HEK293 (cell line): ENCODE results near the gene ZGLP1.

Experiments
- ATF2 ChIP-seq: fragments of 450-650 bp; formaldehyde crosslinking; IDR thresholded peaks from 2 replicates; pipeline ENCODE4 v1.5.1; 2016; ENCODE audit warnings: missing biosample characterization, missing genetic modification characterization, low read depth
- EGR2 ChIP-seq: fragments of 450-650 bp; formaldehyde crosslinking; IDR thresholded peaks from 2 replicates; pipeline ENCODE4 v1.5.1; 2016; ENCODE audit warnings: low read depth, missing biosample characterization, missing genetic modification characterization
- GFI1B ChIP-seq: fragments of 450-650 bp; formaldehyde crosslinking; IDR thresholded peaks from 2 replicates; pipeline ENCODE4 v1.5.1; 2016; ENCODE audit warnings: missing biosample characterization, missing genetic modification characterization
- GLI4 ChIP-seq: fragments of 450-650 bp; formaldehyde crosslinking; IDR thresholded peaks from 2 replicates; pipeline ENCODE4 v1.5.1; 2016; ENCODE audit warnings: missing biosample characterization, missing genetic modification characterization
- KLF1 ChIP-seq: fragments of 450-650 bp; formaldehyde crosslinking; IDR thresholded peaks from 2 replicates; pipeline ENCODE4 v1.5.1; 2016; ENCODE audit warnings: missing biosample characterization, missing genetic modification characterization
- KLF7 ChIP-seq: fragments of 450-650 bp; formaldehyde crosslinking; IDR thresholded peaks from 2 replicates; pipeline ENCODE4 v1.5.1; 2016; ENCODE audit warnings: missing biosample characterization, missing genetic modification characterization, borderline replicate concordance
- PRDM10 ChIP-seq: fragments of 450-650 bp; formaldehyde crosslinking; IDR thresholded peaks from 2 replicates; pipeline ENCODE4 v1.5.1; 2016; ENCODE audit warnings: missing biosample characterization, missing genetic modification characterization
- PRDM2 ChIP-seq: fragments of 450-650 bp; formaldehyde crosslinking; IDR thresholded peaks from 2 replicates; pipeline ENCODE4 v1.5.1; 2016; ENCODE audit warnings: missing biosample characterization, missing genetic modification characterization, borderline replicate concordance
- SCRT2 ChIP-seq: fragments of 450-650 bp; formaldehyde crosslinking; IDR thresholded peaks from 2 replicates; pipeline ENCODE4 v1.5.1; 2016; ENCODE audit warnings: missing biosample characterization, missing genetic modification characterization
- SP7 ChIP-seq: fragments of 450-650 bp; formaldehyde crosslinking; IDR thresholded peaks from 2 replicates; pipeline ENCODE4 v1.5.1; 2016; ENCODE audit warnings: missing biosample characterization, missing genetic modification characterization
- ZNF274 ChIP-seq, 2 experiments: fragments of 200-500 bp in 1 of 2; fragments of 450-650 bp in 1 of 2; sonication (Bioruptor generic) in 1 of 2; formaldehyde crosslinking in 1 of 2; IDR thresholded peaks; 2 replicates each; pipeline versions ENCODE4 v1.5.1 to v1.6.1; 2014 to 2016; ENCODE audit warnings: borderline replicate concordance in 1 of 2, inconsistent platforms in 1 of 2, low read length in 1 of 2, missing biosample characterization in 1 of 2, missing genetic modification characterization in 1 of 2
- ZNF354C ChIP-seq: fragments of 450-650 bp; formaldehyde crosslinking; IDR thresholded peaks from 2 replicates; pipeline ENCODE4 v1.5.1; 2016; ENCODE audit warnings: missing biosample characterization, missing genetic modification characterization, low read depth, borderline replicate concordance
- ZNF514 ChIP-seq: fragments of 450-650 bp; formaldehyde crosslinking; IDR thresholded peaks from 2 replicates; pipeline ENCODE4 v1.5.1; 2016; ENCODE audit warnings: missing biosample characterization, missing genetic modification characterization
- ZNF558 ChIP-seq: fragments of 450-650 bp; formaldehyde crosslinking; IDR thresholded peaks from 2 replicates; pipeline ENCODE4 v1.5.1; 2016; ENCODE audit warnings: missing biosample characterization, missing genetic modification characterization
- ZNF600 ChIP-seq: fragments of 450-650 bp; formaldehyde crosslinking; IDR thresholded peaks from 2 replicates; pipeline ENCODE4 v1.5.1; 2016; ENCODE audit warnings: missing biosample characterization, missing genetic modification characterization
- ZNF624 ChIP-seq: fragments of 450-650 bp; formaldehyde crosslinking; IDR thresholded peaks from 2 replicates; pipeline ENCODE4 v1.5.1; 2017; ENCODE audit warnings: missing biosample characterization, missing genetic modification characterization
- ZNF692 ChIP-seq: fragments of 450-650 bp; formaldehyde crosslinking; IDR thresholded peaks from 2 replicates; pipeline ENCODE4 v1.5.1; 2016; ENCODE audit warnings: missing biosample characterization, missing genetic modification characterization
- ZNF76 ChIP-seq: fragments of 450-650 bp; formaldehyde crosslinking; IDR thresholded peaks from 2 replicates; pipeline ENCODE4; 2016; ENCODE audit warnings: low read depth, missing biosample characterization, missing genetic modification characterization, borderline replicate concordance
- ZNF777 ChIP-seq: fragments of 450-650 bp; formaldehyde crosslinking; IDR thresholded peaks from 2 replicates; pipeline ENCODE4 v1.5.1; 2017; ENCODE audit warnings: missing biosample characterization, missing genetic modification characterization, borderline replicate concordance
- ZNF837 ChIP-seq: fragments of 450-650 bp; formaldehyde crosslinking; IDR thresholded peaks from 2 replicates; pipeline ENCODE4 v1.5.1; 2016; ENCODE audit warnings: missing biosample characterization, missing genetic modification characterization
- ZSCAN4 ChIP-seq: fragments of 450-650 bp; formaldehyde crosslinking; IDR thresholded peaks from 2 replicates; pipeline ENCODE4 v1.5.1; 2017; ENCODE audit warnings: missing biosample characterization, missing genetic modification characterization

The ZGLP1 gene

DNA sequence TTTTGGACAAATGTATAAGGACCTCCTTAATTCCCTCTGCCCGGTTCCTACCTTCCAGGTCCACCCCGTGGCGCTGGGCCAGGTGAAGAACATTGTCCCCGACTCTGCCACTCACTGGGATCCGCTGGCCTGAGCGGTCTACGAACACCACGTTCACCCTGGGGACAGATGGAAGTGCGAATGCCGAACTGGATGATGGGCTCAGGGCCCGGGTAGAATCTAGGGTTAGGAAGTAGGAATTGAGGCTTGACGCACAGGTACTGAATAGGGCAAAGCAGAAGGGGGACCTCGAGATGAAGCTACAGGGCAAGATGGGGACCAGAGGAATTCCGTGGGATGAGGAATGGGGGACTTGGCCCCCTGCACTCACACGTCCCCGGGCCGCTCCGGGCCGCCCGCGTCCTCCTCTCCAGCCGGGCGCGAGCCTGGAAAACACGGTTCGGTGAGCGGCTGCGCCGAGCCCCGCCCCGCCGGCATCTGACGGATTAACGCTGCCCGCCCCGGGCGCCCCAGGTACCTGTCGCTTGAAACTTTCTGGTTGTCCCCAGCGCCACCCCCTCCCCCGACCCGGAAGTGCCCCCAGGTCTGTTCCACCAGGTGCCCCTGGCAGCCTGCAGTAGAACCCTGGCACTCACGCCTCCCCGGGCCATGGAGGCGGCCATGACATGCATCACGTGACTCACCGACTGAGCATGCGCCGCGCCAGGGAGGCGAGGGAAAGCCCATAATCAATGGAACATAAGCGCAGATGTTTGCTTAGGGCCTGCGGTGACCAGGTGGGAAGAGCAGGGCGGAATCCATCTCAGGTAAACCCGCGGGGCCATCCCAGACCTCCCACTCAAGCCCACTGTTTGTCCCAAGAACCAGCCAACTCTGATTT is 6.0 kb upstream of the ZGLP1 start, which contains the start of gene FDX2 (continued):
- 0 out of 2 replicates have a peak, but pooled peaks have one; percentile 37 for TF ChIP-seq ZNF600 (tag by site-specific recombination)
- TF ChIP-seq KLF1 (tag by site-specific recombination) = peak; percentile 32; the same call in 1 of the 2 replicates
- peak; percentile 46; the same call in 1 of the 2 replicates for TF ChIP-seq ZNF692 (tag by site-specific recombination)
- TF ChIP-seq GLI4 (tag by site-specific recombination) = no peak
- TF ChIP-seq SCRT2 (tag by site-specific recombination) = peak; percentile 79; the same call in 1 of the 2 replicates
- TF ChIP-seq ZNF76 (tag by site-specific recombination) = peak; percentile 87; the same call in 1 of the 2 replicates
- TF ChIP-seq KLF7 (tag by site-specific recombination) = no peak
- no peak for TF ChIP-seq GFI1B
- TF ChIP-seq ZNF558 = no peak
- no peak for TF ChIP-seq ZNF354C (tag by site-specific recombination)
- no peak for TF ChIP-seq ZNF777 (tag by site-specific recombination)
- TF ChIP-seq SP7 = peak; percentile 80
- 0 out of 2 replicates have a peak, but pooled peaks have one; percentile 9 for TF ChIP-seq EGR2 (tag by site-specific recombination)
- TF ChIP-seq ZNF837 = no peak
- no peak for TF ChIP-seq ZNF274 (IDR thresholded peaks at IDR 0.05; ENCODE audit: low read length)
- TF ChIP-seq ZNF274 (tag by site-specific recombination; IDR thresholded peaks at IDR 0.05; ENCODE audit: borderline replicate concordance) = no peak
- TF ChIP-seq ZNF624 (tag by site-specific recombination) = no peak
- TF ChIP-seq ZNF514 (tag by site-specific recombination) = no peak
- no peak for TF ChIP-seq ATF2 (tag by site-specific recombination)
- TF ChIP-seq PRDM2 (tag by site-specific recombination) = no peak
- peak; percentile 12; the same call in 1 of the 2 replicates for TF ChIP-seq ZSCAN4 (tag by site-specific recombination)
- peak; percentile 77 for TF ChIP-seq PRDM10 (tag by site-specific recombination)
